Ovary (tissue), 9 donors: ENCODE measurements around the gene PAK1. TPM values are rescaled to one million over a fixed set of nuclear protein-coding genes. Genes with fewer than 3 reads are reported as not detected.

Source experiments
- DNase-seq, 5 donors: peaks; one replicate each; pipeline ENCODE4 v3.0.0-alpha.2; 2019 to 2020
- H3K27ac ChIP-seq, 2 donors: fragments of 200-600 bp; one replicate each; pipeline versions ENCODE4 v1.5.1 to v1.8.0; 2019 to 2022
- H3K27me3 ChIP-seq: fragments of 200-600 bp; one replicate; pipeline ENCODE4 v1.8.0; 2022
- H3K36me3 ChIP-seq: fragments of 200-600 bp; sonication (generic); one replicate; pipeline ENCODE4 v1.5.1; 2019
- H3K4me1 ChIP-seq: one replicate; pipeline ENCODE4 v1.8.1; 2013; ENCODE audit warnings: mild to moderate bottlenecking, moderate library complexity; ENCODE audit not compliant: insufficient read depth
- H3K4me3 ChIP-seq: fragments of 200-600 bp; sonication (generic); one replicate; pipeline ENCODE4 v1.5.1; 2017
- H3K9me3 ChIP-seq, 2 donors: fragments of 200-600 bp in 1 of 2; sonication (generic) in 1 of 2; one replicate each; pipeline versions ENCODE4 v1.5.1 to v1.8.1; 2013 to 2019; ENCODE audit warnings: mild to moderate bottlenecking in 1 of 2, moderate library complexity in 1 of 2
- CTCF ChIP-seq, 3 donors: fragments of 450-650 bp in 2 of 3; fragments of 200-600 bp in 1 of 3; IDR thresholded peaks; one replicate each; pipeline versions ENCODE4 v1.5.1 to v1.8.0; 2016 to 2022; ENCODE audit warnings: antibody characterized with exemption in 3 of 3, mild to moderate bottlenecking in 1 of 3
- EP300 ChIP-seq: sonication (generic); formaldehyde crosslinking; IDR thresholded peaks from one replicate; pipeline ENCODE4 v1.6.1; 2017; ENCODE audit warnings: antibody characterized with exemption
- POLR2A ChIP-seq: fragments of 450-650 bp; IDR thresholded peaks from one replicate; pipeline ENCODE4 v1.6.1; 2017; ENCODE audit warnings: antibody characterized with exemption, mild to moderate bottlenecking, moderate library complexity
- WGBS, 3 donors: extraction: QIAGEN DNeasy Blood & Tissue Kit in 1 of 3; methylation state at CpG; one replicate each; pipeline versions ENCODE4 v1.1.5 to v1.1.7; 2013 to 2017; 5-methylcytosine and 5-hydroxymethylcytosine counted together
- intact Hi-C, 4 donors: fragments of 100-400 bp; cut with DNase I; formaldehyde crosslinking; loops; one replicate each; pipeline versions ENCODE4 v1.11.0 to v1.15.1; 2022 to 2023
- polyA plus RNA-seq, 2 donors: library from polyadenylated mRNA; stranded (reverse); fragments of 200-250 nt in 1 of 2; fragments of 350-450 nt in 1 of 2; fragmentation: Illumina TruSeq in 1 of 2; extraction: RNeasy Lipid Tissue Mini Kit (QIAGEN cat#74804) in 1 of 2; gene quantifications; one replicate each; pipeline ENCODE4 v1.2.3, GENCODE V29; 2013 to 2014
- total RNA-seq, 7 donors: library from RNA; depleted of rRNA in 2 of 7; stranded (reverse); fragments of >200 nt in 2 of 7; fragmentation: NEBNext Ultra II Directional in 3 of 7; extraction: Animal tissue kit (Norgen Biotek cat#: 25700) in 3 of 7; gene quantifications; one replicate each; pipeline versions ENCODE4 v1.1.0 to v1.2.4, GENCODE V29; 2016 to 2023
- donor health status: DM: no; HTN: no; CAD: no; lungs with moderate emphysema.
- donor health status: DM: no; HTN: no; CAD: no.
- donor health status: Bipolar disorder and iron deficiency.
- donor health status: DM: yes; HTN: yes; CAD: no.
- donor health status: DM: no; HTN: no; CAD: no.
- donor health status: DM: yes; HTN: yes; CAD: no.

Gene PAK1
- total and polyA plus RNA-seq, 9 donors: 18.4 to 53.0 (median 42.3) TPM

GRCh38 chr11:77503006-77503405 lies 29.1 kb upstream of the PAK1 start:
- peaks cover 6% of the 10 kb centered on the region for H3K4me1 ChIP-seq
- no peak for DNase-seq
- no peak overlapping the region for H3K27ac ChIP-seq
- H3K27me3 ChIP-seq: no peaks in the 10 kb centered on the region
- 3 to 7% (median 3%) methylated on average over 3 of the region's 3 CpGs for WGBS, 3 donors
- no peak overlapping the region for H3K4me3 ChIP-seq
- no peaks in the 10 kb centered on the region for H3K36me3 ChIP-seq
- TF ChIP-seq CTCF (IDR thresholded peaks at IDR 0.05) (no peak), EP300 (no peak), POLR2A (no peak)
- intact Hi-C loops: loop anchor here in 1 of 4 donors (5.0 kb wide), 1 partner anchor 34 kb away; no protein-coding TSS in a partner anchor
- H3K9me3 ChIP-seq: no peaks in the 10 kb centered on the region

GRCh38 chr11:77502346-77502905 lies 28.5 kb upstream of the PAK1 start:
- DNase-seq: no peak
- no peak for TF ChIP-seq EP300
- no peak for TF ChIP-seq CTCF (IDR thresholded peaks at IDR 0.05)
- no peak for TF ChIP-seq POLR2A
- no peak overlapping the region for H3K27ac ChIP-seq
- H3K36me3 ChIP-seq: no peaks in the 10 kb centered on the region
- WGBS, 3 donors: 44 to 58% (median 47%) methylated on average over 4 of the region's 4 CpGs
- intact Hi-C loops: loop anchor here in 1 of 4 donors (5.0 kb wide), 1 partner anchor 35 kb away; no protein-coding TSS in a partner anchor
- no peaks in the 10 kb centered on the region for H3K27me3 ChIP-seq
- no peak overlapping the region for H3K4me3 ChIP-seq
- no peaks in the 10 kb centered on the region for H3K9me3 ChIP-seq
- peaks cover 6% of the 10 kb centered on the region for H3K4me1 ChIP-seq

GRCh38 chr11:77501758-77502157 lies 27.9 kb upstream of the PAK1 start:
- intact Hi-C loops: loop anchor here in 1 of 4 donors (5.0 kb wide), 1 partner anchor 36 kb away; no protein-coding TSS in a partner anchor
- no peak overlapping the region for H3K27ac ChIP-seq
- no peak overlapping the region for H3K4me3 ChIP-seq
- no peak for DNase-seq
- H3K4me1 ChIP-seq: peaks cover 6% of the 10 kb centered on the region
- H3K36me3 ChIP-seq: no peaks in the 10 kb centered on the region
- H3K9me3 ChIP-seq: no peaks in the 10 kb centered on the region
- TF ChIP-seq CTCF (IDR thresholded peaks at IDR 0.05) (no peak), EP300 (no peak), POLR2A (no peak)
- H3K27me3 ChIP-seq: no peaks in the 10 kb centered on the region
- WGBS, 3 donors: 53 to 55% (median 53%) methylated on average over 2 of the region's 2 CpGs

- Histone ChIP-seq H3K27me3 (no peaks in the 10 kb centered on the region), H3K4me1 (no peaks in the 10 kb centered on the region), H3K27ac (no peak overlapping the region), H3K36me3 (no peaks in the 10 kb centered on the region), H3K9me3 (no peaks in the 10 kb centered on the region), H3K4me3 (no peak overlapping the region)
- WGBS, 3 donors: 0 to 8% (median 5%) methylated on average over 1 of the region's 1 CpG
- TF ChIP-seq CTCF (IDR thresholded peaks at IDR 0.05) (no peak), EP300 (no peak), POLR2A (no peak)
- no peak for DNase-seq
- intact Hi-C loops: no loop called here
Measured at GRCh38 chr11:77497368-77497767, 23.5 kb upstream of the PAK1 start.
